ENCODE results near the gene RFX5.

- TF ChIP-seq POLR2A (IDR thresholded peaks at IDR 0.05; ENCODE audit: low read depth, low read length) = peak; percentile 66
- no peak for TF ChIP-seq TAF1 (IDR thresholded peaks at IDR 0.05; ENCODE audit: borderline replicate concordance, low read depth, low read length)
- peak; percentile 81 for TF ChIP-seq POLR2AphosphoS5 (IDR thresholded peaks at IDR 0.05; ENCODE audit: low read depth, low read length)
These were observed 56.2 kb downstream of the RFX5 start for GRCh38 chr1:151290709-151291303.
